OCI-LY3 (cell line): ENCODE data around the gene TRNP1.

ENCODE experiments used
- H2AFZ ChIP-seq: fragments of 200-600, 300-600 bp; shearing (Covaris generic); 2 replicates; pipeline ENCODE4 v1.6.0; 2014; ENCODE audit warnings: antibody characterized with exemption, low read depth, low read length
- H3K27ac ChIP-seq: fragments of 200-600, 300-600 bp; sonication (generic); 2 replicates; pipeline ENCODE4 v1.5.1; 2014; ENCODE audit warnings: mild to moderate bottlenecking, low read length, moderate library complexity, mixed read lengths
- H3K27me3 ChIP-seq: fragments of 200-600, 300-600 bp; sonication (generic); 2 replicates; pipeline ENCODE4 v1.6.1; 2014; ENCODE audit warnings: low read depth, low read length, mixed read lengths
- H3K36me3 ChIP-seq: fragments of 200-600, 300-600 bp; sonication (generic); replicated peaks from 2 replicates; pipeline ENCODE3; 2014; ENCODE audit warnings: low read depth, low read length, mixed read lengths
- H3K4me1 ChIP-seq: fragments of 300-600, 200-600 bp; sonication (generic); 2 replicates; pipeline ENCODE4 v1.6.1; 2014; ENCODE audit warnings: low read length, mixed read lengths
- H3K4me2 ChIP-seq: fragments of 200-600, 300-600 bp; sonication (generic); 2 replicates; pipeline ENCODE4 v1.6.1; 2014; ENCODE audit warnings: low read length, mixed read lengths
- H3K4me3 ChIP-seq: fragments of 300-600, 200-600 bp; sonication (generic); 2 replicates; pipeline ENCODE4 v1.5.1; 2014; ENCODE audit warnings: antibody characterized with exemption, mild to moderate bottlenecking, low read length, moderate library complexity
- H3K79me2 ChIP-seq: fragments of 300-600, 200-600 bp; shearing (Covaris generic); 2 replicates; pipeline ENCODE4 v1.6.1; 2014; ENCODE audit warnings: mild to moderate bottlenecking, low read length, mixed read lengths
- H3K9ac ChIP-seq: fragments of 300-600, 200-600 bp; shearing (Covaris generic); 2 replicates; pipeline ENCODE4 v1.6.0; 2014; ENCODE audit warnings: mild to moderate bottlenecking, low read length, moderate library complexity
- H3K9me3 ChIP-seq: fragments of 200-600, 300-600 bp; shearing (Covaris generic); 2 replicates; pipeline ENCODE4 v1.6.1; 2014; ENCODE audit warnings: low read length, mixed read lengths; ENCODE audit not compliant: insufficient read depth
- H4K20me1 ChIP-seq: fragments of 200-600, 300-600 bp; sonication (generic); 2 replicates; pipeline ENCODE4 v1.6.1; 2016; ENCODE audit warnings: low read length, mixed read lengths; ENCODE audit not compliant: insufficient read depth
- EZH2phosphoT487 ChIP-seq: fragments of 200-600 bp; shearing (Covaris generic); IDR thresholded peaks from 2 replicates; pipeline ENCODE4 v1.6.1; 2018; ENCODE audit warnings: antibody characterized with exemption, mixed run types, low read depth
- TF ChIP-seq, protein P1 (sequence below): fragments of 200-600, 300-600 bp; sonication (generic); IDR thresholded peaks from 2 replicates; pipeline ENCODE4 v1.5.1; 2014; ENCODE audit warnings: antibody characterized with exemption, low read length, low read depth

Gene TRNP1

DNA sequence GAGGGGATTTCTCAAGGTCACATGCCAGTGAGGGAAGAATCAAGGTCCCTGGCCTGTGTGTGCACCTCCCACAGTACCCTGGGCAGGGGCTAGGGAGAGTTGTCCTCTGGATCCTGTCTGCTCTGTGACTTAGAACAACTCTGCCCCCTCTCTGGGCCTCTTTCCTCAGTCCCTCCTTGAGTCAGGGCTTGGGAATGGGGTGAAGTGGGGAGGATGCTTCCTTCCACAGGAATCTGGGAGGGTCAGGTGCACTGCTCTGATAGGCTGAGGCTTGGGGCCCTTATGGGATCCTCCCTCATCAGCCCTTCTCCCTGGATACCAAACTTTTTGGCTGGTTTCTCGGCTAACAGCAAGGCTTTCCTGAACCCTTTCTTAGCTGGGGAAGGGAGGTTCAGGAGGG lies 2.5 kb downstream of the TRNP1 start:
- Histone ChIP-seq H2AFZ (no peak overlapping the region), H3K27me3 (0 out of 2 replicates have a peak, but pooled peaks cover 3% of the 10 kb centered on the region), H3K9ac (no peak overlapping the region), H4K20me1 (no peaks in the 10 kb centered on the region), H3K79me2 (no peaks in the 10 kb centered on the region), H3K9me3 (no peaks in the 10 kb centered on the region), H3K4me2 (no peak overlapping the region), H3K27ac (no peak overlapping the region), H3K4me3 (no peak overlapping the region), H3K4me1 (peaks cover 3% of the 10 kb centered on the region; the same call in 1 of the 2 replicates), H3K36me3 (no peaks in the 10 kb centered on the region)
- TF ChIP-seq EZH2phosphoT487 = no peak
- TF ChIP-seq, protein P1, sequence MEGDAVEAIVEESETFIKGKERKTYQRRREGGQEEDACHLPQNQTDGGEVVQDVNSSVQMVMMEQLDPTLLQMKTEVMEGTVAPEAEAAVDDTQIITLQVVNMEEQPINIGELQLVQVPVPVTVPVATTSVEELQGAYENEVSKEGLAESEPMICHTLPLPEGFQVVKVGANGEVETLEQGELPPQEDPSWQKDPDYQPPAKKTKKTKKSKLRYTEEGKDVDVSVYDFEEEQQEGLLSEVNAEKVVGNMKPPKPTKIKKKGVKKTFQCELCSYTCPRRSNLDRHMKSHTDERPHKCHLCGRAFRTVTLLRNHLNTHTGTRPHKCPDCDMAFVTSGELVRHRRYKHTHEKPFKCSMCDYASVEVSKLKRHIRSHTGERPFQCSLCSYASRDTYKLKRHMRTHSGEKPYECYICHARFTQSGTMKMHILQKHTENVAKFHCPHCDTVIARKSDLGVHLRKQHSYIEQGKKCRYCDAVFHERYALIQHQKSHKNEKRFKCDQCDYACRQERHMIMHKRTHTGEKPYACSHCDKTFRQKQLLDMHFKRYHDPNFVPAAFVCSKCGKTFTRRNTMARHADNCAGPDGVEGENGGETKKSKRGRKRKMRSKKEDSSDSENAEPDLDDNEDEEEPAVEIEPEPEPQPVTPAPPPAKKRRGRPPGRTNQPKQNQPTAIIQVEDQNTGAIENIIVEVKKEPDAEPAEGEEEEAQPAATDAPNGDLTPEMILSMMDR = no peak

DNA sequence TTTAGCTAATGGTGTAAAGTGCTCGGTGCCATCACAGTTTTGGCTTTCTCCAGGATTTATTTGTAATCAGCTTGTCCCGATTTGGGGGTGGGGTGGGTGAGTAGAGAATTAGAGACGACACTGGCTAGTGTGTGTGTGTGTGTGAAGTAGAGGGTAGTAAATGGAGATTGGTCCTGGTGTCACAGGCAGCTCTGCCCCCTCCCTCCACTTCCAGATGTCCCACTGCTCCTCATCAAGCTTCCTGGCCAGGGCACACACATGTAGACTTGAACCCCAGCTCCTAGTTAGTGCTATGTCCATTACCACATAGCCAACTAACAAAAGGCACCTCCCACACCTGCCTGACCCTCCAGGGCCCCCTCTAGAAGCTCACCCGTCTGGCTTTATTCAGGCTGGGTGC lies 3.2 kb downstream of the TRNP1 start:
- TF ChIP-seq EZH2phosphoT487 = no peak
- TF ChIP-seq, protein P1 = no peak
- no peak overlapping the region for H3K4me3 ChIP-seq
- no peak overlapping the region for H3K4me2 ChIP-seq
- peaks cover 7% of the 10 kb centered on the region for H3K4me1 ChIP-seq
- H3K27ac ChIP-seq = no peak overlapping the region
- no peaks in the 10 kb centered on the region for H3K36me3 ChIP-seq
- no peak overlapping the region for H2AFZ ChIP-seq
- no peaks in the 10 kb centered on the region for H3K9me3 ChIP-seq
- no peak overlapping the region for H3K9ac ChIP-seq
- no peaks in the 10 kb centered on the region for H4K20me1 ChIP-seq
- 0 out of 2 replicates have a peak, but pooled peaks cover 3% of the 10 kb centered on the region for H3K27me3 ChIP-seq
- no peaks in the 10 kb centered on the region for H3K79me2 ChIP-seq

DNA sequence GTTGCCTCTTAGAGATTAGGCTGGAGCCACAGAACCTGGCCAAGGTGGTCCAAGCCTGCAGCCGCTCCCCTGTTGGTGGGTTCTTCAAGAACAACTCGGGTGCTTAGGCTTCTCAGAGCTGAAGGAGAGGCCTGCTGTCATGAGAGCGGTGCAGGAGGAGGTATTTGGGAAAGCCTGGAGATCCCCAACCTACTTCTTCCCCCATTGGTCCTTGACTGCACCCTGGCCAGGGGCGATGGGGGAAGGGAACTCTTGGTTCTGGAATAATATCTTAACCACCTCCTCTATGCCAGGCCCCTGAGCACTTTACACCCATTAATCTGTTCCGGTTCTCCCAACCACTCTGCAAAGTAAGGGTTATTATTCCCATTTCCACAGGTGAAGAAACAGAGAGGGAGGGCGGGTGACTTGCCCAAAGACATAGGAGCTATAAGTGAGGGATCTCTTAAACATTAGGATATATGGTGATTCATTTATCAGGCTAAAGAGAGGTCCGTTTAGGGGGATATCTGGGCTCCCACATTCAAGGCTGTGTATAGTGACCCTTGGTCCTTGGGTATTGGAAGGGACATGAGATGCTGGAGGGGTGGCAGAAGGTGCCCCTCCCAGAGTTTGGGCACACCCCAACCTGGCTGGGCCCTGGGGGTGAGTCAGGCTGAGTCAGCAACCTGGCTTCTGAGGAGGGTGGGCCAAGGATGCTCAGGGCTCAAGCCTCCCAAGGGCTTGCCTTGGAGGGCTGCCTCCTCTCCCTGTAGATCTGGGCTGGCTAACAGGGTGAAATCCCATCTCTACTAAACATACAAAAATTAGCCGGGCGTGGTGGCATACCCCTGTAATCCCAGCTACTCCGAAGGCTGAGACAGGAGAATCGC lies 5.2 kb downstream of the TRNP1 start:
- no peaks in the 10 kb centered on the region for H3K36me3 ChIP-seq
- no peak for TF ChIP-seq EZH2phosphoT487
- TF ChIP-seq, protein P1 = no peak
- peaks cover 13% of the 10 kb centered on the region for H3K4me1 ChIP-seq
- H3K9me3 ChIP-seq = no peaks in the 10 kb centered on the region
- H3K79me2 ChIP-seq = no peaks in the 10 kb centered on the region
- no peak overlapping the region for H2AFZ ChIP-seq
- H4K20me1 ChIP-seq = no peaks in the 10 kb centered on the region
- no peak overlapping the region for H3K4me3 ChIP-seq
- H3K27ac ChIP-seq = no peak overlapping the region
- no peak overlapping the region for H3K9ac ChIP-seq
- 0 out of 2 replicates have a peak, but pooled peaks cover 3% of the 10 kb centered on the region for H3K27me3 ChIP-seq
- peak overlapping the region; percentile 85 for H3K4me2 ChIP-seq

DNA sequence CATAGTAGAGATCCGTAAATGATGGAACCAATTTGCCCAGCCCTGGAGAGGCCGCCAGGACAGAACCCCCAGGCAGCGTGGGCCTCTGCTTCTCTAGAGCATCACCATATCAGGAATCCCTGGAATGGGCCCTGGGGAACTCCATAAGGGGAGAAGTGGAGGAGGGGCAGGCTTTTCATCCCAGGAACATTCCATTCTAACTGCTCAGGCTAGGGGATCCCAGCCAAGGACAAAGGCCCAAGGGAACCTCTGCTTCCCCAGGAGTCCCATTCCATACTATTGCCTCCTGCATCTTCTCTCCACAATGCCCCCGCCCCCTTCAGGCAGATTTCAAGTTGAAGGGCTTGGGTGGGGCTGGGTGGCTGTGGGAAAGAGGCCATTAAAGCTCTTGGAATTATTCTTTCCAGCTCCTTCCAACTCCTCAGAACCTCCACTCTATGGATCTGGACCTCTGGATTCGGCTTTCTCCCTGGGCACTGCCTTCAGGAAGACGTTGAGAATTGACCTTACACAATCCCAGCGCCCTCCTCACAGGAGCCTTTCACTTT lies 6.0 kb downstream of the TRNP1 start:
- H3K27me3 ChIP-seq = 0 out of 2 replicates have a peak, but pooled peaks cover 3% of the 10 kb centered on the region
- no peak overlapping the region for H3K4me3 ChIP-seq
- H3K9ac ChIP-seq = no peak overlapping the region
- TF ChIP-seq EZH2phosphoT487 = no peak
- TF ChIP-seq, protein P1 = no peak
- no peaks in the 10 kb centered on the region for H4K20me1 ChIP-seq
- no peaks in the 10 kb centered on the region for H3K9me3 ChIP-seq
- H2AFZ ChIP-seq = no peak overlapping the region
- H3K79me2 ChIP-seq = no peaks in the 10 kb centered on the region
- H3K36me3 ChIP-seq = no peaks in the 10 kb centered on the region
- no peak overlapping the region for H3K27ac ChIP-seq
- H3K4me2 ChIP-seq = no peak overlapping the region
- H3K4me1 ChIP-seq = peaks cover 13% of the 10 kb centered on the region
